SK-N-SH (cell line): Measurements from ENCODE around the gene RAP1GAP. TPM values are rescaled to one million over a fixed set of nuclear protein-coding genes. Genes with fewer than 3 reads are reported as not detected.

Source experiments
- CTCF ChIA-PET: fragments of 300-600, 350-600 bp; formaldehyde crosslinking; extraction: SDS; loops from one replicate; lab custom pipeline; 2021; lab: Yijun Ruan, JAX
- POLR2A ChIA-PET: fragments of 350-600 bp; sonication (Branson Sonifier 250); formaldehyde crosslinking; extraction: SDS; loops from one replicate; lab custom pipeline; 2020; ENCODE audit warnings: antibody characterized with exemption, inconsistent platforms; lab: Yijun Ruan, JAX
- DNase-seq: peaks from one replicate; pipeline ENCODE4 v3.0.0; 2012
- H2AFZ ChIP-seq: fragments of 200-600 bp; sonication (generic); 2 replicates; pipeline ENCODE4 v1.8.1; 2016; ENCODE audit warnings: antibody characterized with exemption, mild to moderate bottlenecking, low read depth
- H3F3A ChIP-seq: fragments of 200-600 bp; sonication (generic); replicated peaks from 2 replicates; pipeline ENCODE3; 2016; ENCODE audit warnings: antibody characterized with exemption, mild to moderate bottlenecking; ENCODE audit not compliant: insufficient read depth
- H3K27ac ChIP-seq, 2 experiments: fragments of 200-500 bp in 1 of 2; fragments of 200-600 bp in 1 of 2; sonication (Bioruptor generic) in 1 of 2; sonication (generic), shearing (Covaris generic) in 1 of 2; 2 replicates each; pipeline versions ENCODE4 v1.5.1 to v1.6.1; 2014 to 2016; ENCODE audit warnings: low read depth in 2 of 2, inconsistent platforms in 1 of 2, low read length in 1 of 2, mild to moderate bottlenecking in 1 of 2, mixed read lengths in 1 of 2
- H3K27me3 ChIP-seq: fragments of 200-600 bp; sonication (generic), shearing (Covaris generic); 2 replicates; pipeline ENCODE4 v1.6.1; 2016; ENCODE audit warnings: mixed run types; ENCODE audit not compliant: insufficient read depth
- H3K36me3 ChIP-seq, 2 experiments: fragments of 200-500 bp in 1 of 2; fragments of 200-600 bp in 1 of 2; sonication (Bioruptor generic) in 1 of 2; sonication (generic) in 1 of 2; replicated peaks in 1 of 2; 2 replicates each; pipeline versions ENCODE3 to v1.5.1; 2014 to 2016; ENCODE audit warnings: low read length in 1 of 2, mild to moderate bottlenecking in 1 of 2; ENCODE audit not compliant: insufficient read depth in 2 of 2, control insufficient read depth in 1 of 2
- H3K4me1 ChIP-seq, 2 experiments: fragments of 200-500 bp in 1 of 2; fragments of 200-600 bp in 1 of 2; sonication (Bioruptor generic) in 1 of 2; sonication (generic), shearing (Covaris generic) in 1 of 2; 2 replicates each; pipeline versions ENCODE4 v1.5.1 to v1.6.1; 2014 to 2016; ENCODE audit warnings: low read depth in 1 of 2, low read length in 1 of 2, mixed run types in 1 of 2; ENCODE audit not compliant: insufficient read depth in 2 of 2, control insufficient read depth in 1 of 2
- H3K4me2 ChIP-seq: fragments of 200-600 bp; sonication (generic), shearing (Covaris generic); 2 replicates; pipeline ENCODE4 v1.6.1; 2017; ENCODE audit warnings: mixed run types
- H3K4me3 ChIP-seq, 2 experiments: fragments of 200-500 bp in 1 of 2; fragments of 200-600 bp in 1 of 2; sonication (Bioruptor generic) in 1 of 2; sonication (generic), shearing (Covaris generic) in 1 of 2; 2 replicates each; pipeline versions ENCODE4 v1.5.1 to v1.8.1; 2014 to 2016; ENCODE audit warnings: low read depth in 2 of 2, inconsistent platforms in 1 of 2, low read length in 1 of 2, mild to moderate bottlenecking in 1 of 2, mixed read lengths in 1 of 2, moderate library complexity in 1 of 2
- H3K79me2 ChIP-seq: fragments of 200-600 bp; sonication (generic); 2 replicates; pipeline ENCODE4 v1.8.1; 2017; ENCODE audit warnings: mild to moderate bottlenecking; ENCODE audit not compliant: insufficient read depth
- H3K9ac ChIP-seq: fragments of 200-600 bp; sonication (generic); 2 replicates; pipeline ENCODE4 v1.6.1; 2017; ENCODE audit warnings: mixed run types
- H3K9me2 ChIP-seq: fragments of 200-600 bp; sonication (generic); 2 replicates; pipeline ENCODE4 v1.6.1; 2017; ENCODE audit warnings: mixed run types
- H3K9me3 ChIP-seq: fragments of 200-600 bp; sonication (generic); 2 replicates; pipeline ENCODE4 v1.6.1; 2017; ENCODE audit warnings: mixed run types, mild to moderate bottlenecking, moderate library complexity
- H4K20me1 ChIP-seq: fragments of 200-600 bp; sonication (generic); 2 replicates; pipeline ENCODE4 v1.6.1; 2017; ENCODE audit warnings: mild to moderate bottlenecking, mixed run types; ENCODE audit not compliant: insufficient read depth
- CTCF ChIP-seq: fragments of 200-600 bp; sonication (generic); IDR thresholded peaks from 2 replicates; pipeline ENCODE4 v1.6.1; 2017; ENCODE audit warnings: antibody characterized with exemption, mild to moderate bottlenecking, moderate library complexity
- EP300 ChIP-seq, 2 experiments: IDR thresholded peaks; 2 replicates each; pipeline versions ENCODE4 v1.4.0 to v1.6.1; 2012; ENCODE audit warnings: borderline replicate concordance in 1 of 2, low read depth in 1 of 2, low read length in 1 of 2
- EZH2phosphoT487 ChIP-seq: fragments of 200-600 bp; sonication (generic); IDR thresholded peaks from 2 replicates; pipeline ENCODE4 v1.6.1; 2017; ENCODE audit warnings: low read depth, mixed run types, mild to moderate bottlenecking, antibody characterized with exemption, moderate library complexity, borderline replicate concordance
- JUND ChIP-seq: IDR thresholded peaks from 2 replicates; pipeline ENCODE4 v1.4.0; 2012
- MAX ChIP-seq: IDR thresholded peaks from 2 replicates; pipeline ENCODE4 v1.4.0; 2012; ENCODE audit warnings: low read depth
- MEF2A ChIP-seq: IDR thresholded peaks from 2 replicates; pipeline ENCODE4 v1.4.0; 2012; ENCODE audit warnings: low read depth, borderline replicate concordance
- MXI1 ChIP-seq: IDR thresholded peaks from 2 replicates; pipeline ENCODE4 v1.6.1; 2012; ENCODE audit warnings: mild to moderate bottlenecking, low read depth, low read length, improper control_type of control experiment
- NRF1 ChIP-seq: IDR thresholded peaks from 2 replicates; pipeline ENCODE4 v1.6.1; 2012; ENCODE audit warnings: low read depth, mild to moderate bottlenecking, low read length
- POLR2AphosphoS5 ChIP-seq: IDR thresholded peaks from 2 replicates; pipeline ENCODE4 v1.6.1; 2012; ENCODE audit warnings: low read depth, low read length
- RCOR1 ChIP-seq: fragments of 150-350 bp; IDR thresholded peaks from 2 replicates; pipeline ENCODE4 v1.6.1; 2017; ENCODE audit warnings: antibody characterized with exemption, low read length
- RFX5 ChIP-seq: IDR thresholded peaks from 2 replicates; pipeline ENCODE4 v1.6.1; 2012; ENCODE audit warnings: mild to moderate bottlenecking, improper control_type of control experiment, low read length
- RXRA ChIP-seq: IDR thresholded peaks from 2 replicates; pipeline ENCODE4 v1.4.0; 2012; ENCODE audit warnings: low read depth, mild to moderate bottlenecking, borderline replicate concordance
- SIN3A ChIP-seq: IDR thresholded peaks from 2 replicates; pipeline ENCODE4 v1.6.1; 2012; ENCODE audit warnings: low read depth, mild to moderate bottlenecking, low read length, moderate library complexity, borderline replicate concordance
- SMC3 ChIP-seq: IDR thresholded peaks from 2 replicates; pipeline ENCODE4 v1.6.1; 2012; ENCODE audit warnings: low read depth, low read length, improper control_type of control experiment
- TAF1 ChIP-seq: IDR thresholded peaks from 2 replicates; pipeline ENCODE4 v1.6.1; 2012; ENCODE audit warnings: low read depth, mild to moderate bottlenecking, low read length, moderate library complexity, borderline replicate concordance
- TCF12 ChIP-seq: IDR thresholded peaks from 2 replicates; pipeline ENCODE4 v1.4.0; 2012
- WGBS: methylation state at CpG from one replicate; pipeline ENCODE4 v1.1.6; 2017; ENCODE audit warnings: low lambda C conversion rate; 5-methylcytosine and 5-hydroxymethylcytosine counted together
- polyA plus RNA-seq, 3 experiments: library from polyadenylated mRNA; depleted of rRNA; stranded (reverse); fragments of >200 nt; gene quantifications; 2 replicates each; pipeline ENCODE4 v1.2.3, GENCODE V29; 2012
- TF ChIP-seq, protein P1 (sequence below): IDR thresholded peaks from 2 replicates; pipeline ENCODE4 v1.4.0; 2012; ENCODE audit warnings: low read depth, borderline replicate concordance
- TF ChIP-seq, protein P2 (sequence below): IDR thresholded peaks from 2 replicates; pipeline ENCODE4; 2012

The RAP1GAP gene
- polyA plus RNA-seq, 1 of the 3 experiments (the other 2 are of a cell fraction): 0.99 TPM

DNA sequence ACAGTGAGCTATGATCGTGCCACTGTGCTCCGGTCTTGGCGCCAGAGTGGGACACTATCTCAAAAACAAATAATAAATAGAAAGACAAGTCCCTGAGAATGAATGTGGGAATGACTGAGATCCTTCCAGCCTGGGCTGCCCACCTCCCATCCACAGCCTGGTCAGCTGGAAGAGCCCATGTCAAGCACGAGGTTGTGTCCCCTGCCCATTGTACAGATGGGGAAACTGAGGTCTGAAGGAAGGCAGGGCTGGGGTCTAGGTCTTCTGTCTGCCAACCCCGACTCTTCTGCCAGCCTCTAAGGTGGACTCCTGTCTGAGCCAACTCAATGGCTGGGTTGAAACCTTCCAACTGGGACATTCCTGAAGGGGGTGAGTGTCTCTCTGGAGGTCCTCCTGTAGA is 79.5 kb downstream of the RAP1GAP start:
- Histone ChIP-seq H3K4me1 (peaks cover 2 to 28% of the 10 kb centered on the region in 2 experiments; a peak in 2 of 4 replicates), H3K9me2 (no peaks in the 10 kb centered on the region), H4K20me1 (no peaks in the 10 kb centered on the region), H3K4me3 (no peak overlapping the region), H3F3A (no peaks in the 10 kb centered on the region), H3K9ac (no peak overlapping the region), H3K27ac (no peak overlapping the region; a peak in 1 of 4 replicates), H3K4me2 (no peak overlapping the region), H3K79me2 (no peaks in the 10 kb centered on the region), H3K9me3 (no peaks in the 10 kb centered on the region), H3K27me3 (no peaks in the 10 kb centered on the region), H2AFZ (no peak overlapping the region), H3K36me3 (no peaks in the 10 kb centered on the region)
- 83% methylated on average over 5 of the region's 5 CpGs for WGBS
- DNase-seq: no peak
- POLR2A ChIA-PET: no interaction called here
- CTCF ChIA-PET: interaction anchor here (1.7 kb wide), 1 partner anchor 71 kb away, joined by 5 read pairs; no protein-coding TSS in a partner anchor
- TF ChIP-seq TCF12 (no peak), EZH2phosphoT487 (no peak), CTCF (no peak), TAF1 (no peak), SIN3A (no peak), JUND (no peak), RCOR1 (no peak), RXRA (no peak), NRF1 (no peak), POLR2AphosphoS5 (no peak), MEF2A (no peak), MXI1 (no peak), RFX5 (no peak), SMC3 (no peak), EP300 (IDR thresholded peaks at IDR 0.05; ENCODE audit: borderline replicate concordance in 1 of 2, low read depth in 1 of 2, low read length in 1 of 2) (no peak), MAX (no peak)
- TF ChIP-seq, protein P1, sequence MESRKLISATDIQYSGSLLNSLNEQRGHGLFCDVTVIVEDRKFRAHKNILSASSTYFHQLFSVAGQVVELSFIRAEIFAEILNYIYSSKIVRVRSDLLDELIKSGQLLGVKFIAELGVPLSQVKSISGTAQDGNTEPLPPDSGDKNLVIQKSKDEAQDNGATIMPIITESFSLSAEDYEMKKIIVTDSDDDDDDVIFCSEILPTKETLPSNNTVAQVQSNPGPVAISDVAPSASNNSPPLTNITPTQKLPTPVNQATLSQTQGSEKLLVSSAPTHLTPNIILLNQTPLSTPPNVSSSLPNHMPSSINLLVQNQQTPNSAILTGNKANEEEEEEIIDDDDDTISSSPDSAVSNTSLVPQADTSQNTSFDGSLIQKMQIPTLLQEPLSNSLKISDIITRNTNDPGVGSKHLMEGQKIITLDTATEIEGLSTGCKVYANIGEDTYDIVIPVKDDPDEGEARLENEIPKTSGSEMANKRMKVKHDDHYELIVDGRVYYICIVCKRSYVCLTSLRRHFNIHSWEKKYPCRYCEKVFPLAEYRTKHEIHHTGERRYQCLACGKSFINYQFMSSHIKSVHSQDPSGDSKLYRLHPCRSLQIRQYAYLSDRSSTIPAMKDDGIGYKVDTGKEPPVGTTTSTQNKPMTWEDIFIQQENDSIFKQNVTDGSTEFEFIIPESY: no peak
- TF ChIP-seq, protein P2, sequence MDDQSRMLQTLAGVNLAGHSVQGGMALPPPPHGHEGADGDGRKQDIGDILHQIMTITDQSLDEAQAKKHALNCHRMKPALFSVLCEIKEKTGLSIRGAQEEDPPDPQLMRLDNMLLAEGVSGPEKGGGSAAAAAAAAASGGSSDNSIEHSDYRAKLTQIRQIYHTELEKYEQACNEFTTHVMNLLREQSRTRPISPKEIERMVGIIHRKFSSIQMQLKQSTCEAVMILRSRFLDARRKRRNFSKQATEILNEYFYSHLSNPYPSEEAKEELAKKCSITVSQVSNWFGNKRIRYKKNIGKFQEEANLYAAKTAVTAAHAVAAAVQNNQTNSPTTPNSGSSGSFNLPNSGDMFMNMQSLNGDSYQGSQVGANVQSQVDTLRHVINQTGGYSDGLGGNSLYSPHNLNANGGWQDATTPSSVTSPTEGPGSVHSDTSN: no peak
